ENCODE data around the gene ACAA1.

The ACAA1 gene

DNA sequence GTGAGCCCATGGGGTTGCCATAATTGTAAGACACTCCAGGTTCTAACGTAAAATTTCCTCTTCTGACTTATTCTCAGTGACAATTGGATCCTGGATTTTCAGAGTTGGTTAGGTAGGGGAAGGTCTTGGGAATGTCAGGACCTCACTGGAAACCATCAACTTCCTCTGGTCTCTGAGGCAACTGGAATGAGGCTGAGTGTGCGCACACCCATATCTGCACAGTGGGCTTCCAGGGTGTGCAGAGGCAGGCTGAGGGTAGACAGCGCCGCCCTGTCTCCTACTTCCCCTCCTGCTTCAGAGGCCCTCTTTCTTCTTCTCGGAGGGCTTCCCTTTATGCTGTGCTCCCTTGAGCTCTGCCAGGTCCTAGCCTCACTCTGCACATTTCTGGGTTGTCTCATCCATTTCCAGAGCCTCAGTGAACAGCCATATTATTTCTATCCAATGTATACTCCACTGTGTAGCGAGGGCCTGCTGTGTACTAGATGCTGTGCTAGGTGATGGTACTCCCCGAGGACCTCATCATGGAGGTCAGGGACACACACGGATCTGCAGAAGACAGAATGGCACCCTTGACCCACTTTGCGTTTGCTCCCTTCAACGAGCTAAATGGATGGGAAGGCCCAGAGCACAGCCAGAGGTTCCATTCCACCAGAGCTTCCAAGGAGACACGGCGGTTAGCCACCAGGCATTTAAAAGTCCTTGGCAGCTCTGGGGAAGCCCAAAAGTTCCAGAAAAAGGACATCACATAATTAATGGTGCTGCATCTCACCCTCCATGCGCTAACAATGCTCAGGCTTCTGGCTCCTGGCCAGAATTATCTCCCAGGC, 18.3 kb downstream of the ACAA1 start:
- DNase-seq, result peak; percentile 9

DNA sequence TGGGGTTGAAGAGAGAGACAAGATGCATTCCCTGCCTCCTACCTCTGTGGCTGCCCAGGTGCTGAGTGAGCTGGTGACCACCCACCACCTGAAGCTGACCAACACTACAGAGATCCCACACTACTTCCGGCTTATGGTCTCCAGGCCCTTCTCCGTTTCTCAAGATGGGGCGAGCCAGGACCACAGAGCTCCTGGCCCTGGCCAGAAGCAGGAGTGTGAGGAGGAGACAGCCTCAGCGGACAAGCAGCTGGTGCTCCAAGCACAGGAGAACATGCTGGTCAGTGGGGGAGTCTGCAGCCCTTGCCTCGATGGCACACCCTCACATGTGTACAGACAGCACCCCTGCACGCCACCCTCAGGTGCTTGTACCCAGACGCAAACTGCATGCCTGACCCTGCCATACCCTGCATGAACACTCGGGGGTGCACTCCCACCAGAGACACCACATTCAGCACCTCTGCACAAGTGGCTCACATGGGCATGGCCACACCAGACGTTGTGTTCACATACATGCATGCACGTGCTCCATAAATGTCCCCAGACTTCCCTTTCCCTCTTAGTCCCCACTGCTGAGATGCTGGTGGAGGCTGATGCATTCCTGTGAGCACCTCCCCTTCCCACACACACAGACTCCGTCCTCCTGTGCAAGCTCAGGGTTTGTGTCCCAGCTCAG, 19.0 kb downstream of the ACAA1 start:
- peak; percentile 70 for DNase-seq

- peak; percentile 15 for DNase-seq
Observed at GRCh38 chr3:38117163-38117716, 19.7 kb downstream of the ACAA1 start.

GRCh38 chr3:38116471-38117162, 20.3 kb downstream of the ACAA1 start:
- DNase-seq, result peak; percentile 15

DNA sequence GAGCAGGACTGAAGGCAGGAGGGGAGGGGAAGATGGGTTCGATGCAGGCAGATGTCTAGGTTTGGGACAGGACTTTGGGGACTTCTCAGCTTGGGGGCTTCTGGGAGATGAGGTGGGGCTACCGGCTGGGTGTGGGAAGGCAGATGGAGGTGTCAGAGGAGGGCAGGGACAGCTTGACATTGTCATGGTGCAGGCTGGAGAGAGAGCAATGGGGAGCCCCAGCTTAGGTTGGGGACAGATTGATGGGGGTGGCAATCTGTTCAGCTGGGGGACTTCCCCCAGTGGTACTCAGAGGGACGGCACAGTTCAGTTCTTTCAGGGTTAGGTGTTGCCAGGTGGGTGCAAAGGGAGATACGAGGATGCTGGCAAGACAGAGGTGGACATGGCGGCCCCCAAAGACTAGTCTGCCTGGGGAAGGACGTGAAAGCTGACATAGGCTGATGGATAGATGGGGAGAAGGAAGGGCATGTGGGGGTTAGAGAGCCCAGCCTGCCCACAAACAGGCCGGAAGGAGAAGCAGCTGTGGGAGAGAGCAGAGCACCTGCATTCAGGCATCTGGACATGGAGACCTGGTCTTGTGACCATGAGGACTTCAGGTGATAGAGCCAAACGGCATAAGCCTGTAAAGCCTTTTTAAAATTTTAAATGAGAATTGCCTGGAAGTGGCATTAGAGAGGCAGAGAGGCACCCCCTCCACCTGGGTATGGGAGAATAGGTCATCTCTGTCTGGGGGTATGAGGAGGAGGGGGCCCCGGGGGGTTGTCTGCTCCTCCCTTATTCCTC, 21.1 kb downstream of the ACAA1 start:
- DNase-seq, result peak; percentile 13

DNA sequence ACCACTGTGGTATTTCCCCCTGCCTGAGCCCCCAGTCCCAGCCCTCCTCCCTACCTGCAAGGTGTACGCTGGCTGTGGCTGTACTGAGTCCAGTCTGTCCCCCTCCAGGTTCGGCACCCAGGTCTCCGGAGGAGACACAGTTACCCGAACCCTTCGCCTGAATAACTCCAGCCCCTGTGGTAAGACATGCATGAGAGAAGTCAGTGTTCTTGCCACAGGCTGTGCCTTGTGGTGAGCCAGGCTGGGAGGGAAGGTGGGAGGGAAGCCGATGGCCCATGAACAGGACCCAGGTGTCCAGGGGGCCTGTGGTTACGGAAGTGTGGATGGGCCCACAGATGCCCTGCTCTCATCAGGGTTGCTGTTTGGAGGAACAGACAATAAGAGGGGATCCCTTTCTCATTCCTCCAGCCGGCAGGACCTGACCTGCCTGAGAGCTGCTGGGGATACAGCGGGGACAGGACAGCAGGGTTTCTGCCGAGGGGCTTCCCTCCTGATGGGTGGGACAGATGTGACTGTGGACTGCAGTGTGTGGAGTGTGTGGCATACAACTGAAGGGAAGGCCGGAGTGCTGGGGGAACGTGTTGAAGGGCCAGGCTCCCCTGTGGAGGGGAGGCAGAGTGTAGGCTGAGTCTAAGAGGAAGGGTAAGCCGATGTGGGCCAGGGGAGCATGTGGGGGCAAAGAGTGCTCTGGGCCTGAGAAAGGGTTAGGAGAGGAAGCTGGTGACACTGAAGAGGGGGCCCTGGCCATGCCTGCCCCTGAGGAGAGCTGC, 21.9 kb downstream of the ACAA1 start:
- DNase-seq, result peak; percentile 14

- peak; percentile 6 for DNase-seq
Observed at GRCh38 chr3:38114052-38114874, 22.7 kb downstream of the ACAA1 start.

DNA sequence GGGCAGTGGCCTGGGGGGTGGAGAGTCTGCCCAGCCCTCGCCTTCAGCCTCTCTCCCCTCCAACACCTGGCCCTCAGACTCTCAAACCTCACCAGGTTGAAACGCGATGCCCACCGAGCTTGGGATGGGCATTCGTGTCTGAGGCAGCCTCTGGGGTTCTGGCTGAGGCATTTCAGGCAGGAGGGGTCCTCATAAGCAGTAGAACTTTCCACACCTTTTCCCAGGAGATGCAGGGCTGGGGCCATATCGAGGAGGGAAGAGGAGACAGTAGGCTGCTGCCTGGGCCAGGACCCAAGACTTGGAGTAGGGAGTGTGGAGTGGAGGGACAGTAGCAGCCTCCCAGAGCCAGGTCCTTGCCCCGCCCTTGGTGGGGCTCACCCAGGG, 24.6 kb downstream of the ACAA1 start:
- DNase-seq, result no peak

DNA sequence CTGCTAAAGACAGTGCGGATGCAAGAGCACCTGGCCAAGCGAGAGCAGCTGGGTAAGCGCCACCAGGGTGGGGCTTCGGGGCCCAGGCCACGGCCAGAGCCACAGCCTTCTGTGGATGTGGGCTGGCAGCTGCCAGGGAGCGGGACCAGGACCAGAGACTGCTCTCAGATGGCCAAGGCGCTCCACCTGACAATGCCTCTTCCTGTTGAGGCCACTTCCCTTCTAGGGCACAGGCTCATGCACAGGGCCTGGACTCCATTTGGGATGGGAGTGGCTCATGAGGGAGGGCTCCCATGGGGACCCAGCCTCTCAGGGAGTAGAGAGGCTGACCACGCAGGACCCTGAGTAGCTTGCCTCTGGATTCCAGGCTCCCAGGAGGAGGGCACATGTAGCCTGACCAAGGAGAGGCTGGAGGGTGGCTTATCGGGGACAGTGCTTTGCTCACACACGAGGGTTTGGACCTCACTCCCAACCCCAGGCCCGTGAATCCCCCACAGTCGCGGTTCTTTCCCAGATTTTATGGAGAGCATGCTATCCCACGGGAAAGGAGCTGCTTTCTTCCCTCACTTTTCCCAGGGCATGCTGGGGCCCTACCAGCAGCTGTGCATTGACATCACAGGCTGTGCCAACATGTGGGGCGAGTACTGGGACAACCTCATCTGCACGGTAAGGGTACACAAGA, 25.1 kb downstream of the ACAA1 start:
- DNase-seq, result no peak

GRCh38 chr3:38111201-38111600, 25.7 kb downstream of the ACAA1 start:
- DNase-seq, result no peak

DNA sequence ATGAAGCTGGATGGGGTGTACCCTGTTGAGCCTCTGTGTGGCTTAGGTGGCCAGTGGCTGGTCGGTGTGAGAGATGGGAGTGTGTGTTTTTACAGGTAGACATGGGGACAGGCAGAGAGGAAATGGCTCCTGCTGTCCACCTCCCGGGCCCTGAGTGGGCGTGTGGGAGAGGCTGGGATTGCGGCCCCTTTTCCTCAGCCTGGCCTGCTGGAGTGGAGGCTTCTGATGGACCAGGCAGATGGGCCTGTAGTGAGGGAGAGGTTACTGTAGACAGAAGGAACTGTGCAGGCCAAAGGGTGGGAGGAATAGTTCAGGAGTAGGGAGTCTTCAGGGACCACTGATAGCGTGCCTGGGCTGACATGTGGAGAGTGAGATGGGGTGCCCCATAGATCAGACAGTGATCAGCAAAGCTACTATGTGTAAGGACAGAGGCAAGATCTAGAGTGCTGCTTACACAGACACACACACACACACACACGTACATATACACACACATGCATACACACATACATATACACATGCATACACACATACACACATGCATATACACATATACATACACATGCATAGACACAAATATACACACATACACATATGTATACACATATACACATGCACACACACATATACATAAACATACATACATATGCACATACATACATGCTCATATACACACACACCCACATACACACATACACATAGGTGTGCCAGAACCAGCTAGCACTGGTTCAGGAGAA, 26.4 kb downstream of the ACAA1 start:
- DNase-seq, result no peak

GRCh38 chr3:38109580-38110313, 27.2 kb downstream of the ACAA1 start:
- no peak for DNase-seq

DNA sequence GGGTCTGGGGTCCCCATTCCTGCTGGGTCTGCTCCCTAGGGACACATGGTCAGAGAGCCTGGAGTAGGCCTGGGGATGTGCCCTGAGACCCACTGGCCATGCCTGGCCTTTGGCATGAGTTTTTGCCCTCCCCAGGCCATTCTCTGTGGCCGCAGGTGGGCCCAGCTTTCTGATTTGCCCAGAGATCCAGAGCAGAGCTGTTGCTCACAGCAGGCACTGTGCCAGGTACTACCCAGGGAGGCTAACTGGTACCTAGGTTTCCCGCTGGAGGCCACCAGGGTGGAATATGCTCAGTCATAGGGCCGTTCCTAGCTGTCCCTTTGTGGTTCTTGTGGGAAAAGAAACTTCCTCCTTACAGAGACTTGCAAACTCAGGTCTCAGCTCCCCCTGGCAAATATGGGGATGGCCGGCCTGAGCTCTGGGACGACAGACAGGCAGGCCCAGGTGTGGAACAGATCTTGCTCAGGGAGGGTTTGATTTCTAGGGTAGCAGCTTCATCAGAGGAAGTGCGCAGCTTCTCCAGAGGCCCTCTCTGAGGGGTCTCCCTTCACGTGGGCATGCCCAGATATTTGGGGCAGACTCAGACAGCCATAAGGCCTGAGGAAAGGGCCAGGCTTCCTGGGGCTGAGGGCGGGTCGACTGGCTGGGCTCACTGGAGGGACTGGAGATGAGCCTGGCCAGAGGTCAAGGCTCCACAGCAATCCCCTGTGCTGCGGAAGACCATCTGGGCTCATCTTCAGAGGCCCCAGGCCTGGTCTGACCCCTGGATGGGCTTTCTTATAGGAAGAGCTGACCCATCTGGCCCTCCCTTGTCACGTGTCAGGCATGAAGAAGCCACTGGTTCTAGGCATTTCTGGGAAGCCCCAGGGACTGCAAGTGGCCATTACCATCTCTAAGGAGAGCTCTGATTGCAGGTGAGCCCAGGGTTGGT, 28.0 kb downstream of the ACAA1 start:
- DNase-seq, result no peak

GRCh38 chr3:38107911-38108648, 28.8 kb downstream of the ACAA1 start:
- no peak for DNase-seq

- DNase-seq, result no peak
Observed at GRCh38 chr3:38105525-38105924, 31.4 kb downstream of the ACAA1 start.

DNA sequence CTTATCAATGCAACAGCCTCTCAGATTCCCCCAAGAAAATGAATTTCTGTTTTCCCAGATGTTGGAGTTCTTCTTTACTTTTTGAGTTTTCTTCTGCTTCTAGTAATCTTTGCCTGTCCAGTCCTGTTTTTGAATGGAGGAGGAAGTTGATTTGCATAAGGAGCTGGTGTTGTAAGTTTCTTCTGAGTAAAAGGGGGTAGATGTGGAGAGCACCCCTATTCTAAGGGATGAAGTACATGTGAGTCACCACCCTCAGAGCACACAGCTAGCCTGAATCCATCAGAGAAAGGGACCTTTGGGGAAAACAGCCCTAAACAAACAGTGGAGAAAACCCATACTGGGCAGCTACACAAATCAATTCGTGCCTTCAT, 34.5 kb downstream of the ACAA1 start:
- no peak for DNase-seq

DNA sequence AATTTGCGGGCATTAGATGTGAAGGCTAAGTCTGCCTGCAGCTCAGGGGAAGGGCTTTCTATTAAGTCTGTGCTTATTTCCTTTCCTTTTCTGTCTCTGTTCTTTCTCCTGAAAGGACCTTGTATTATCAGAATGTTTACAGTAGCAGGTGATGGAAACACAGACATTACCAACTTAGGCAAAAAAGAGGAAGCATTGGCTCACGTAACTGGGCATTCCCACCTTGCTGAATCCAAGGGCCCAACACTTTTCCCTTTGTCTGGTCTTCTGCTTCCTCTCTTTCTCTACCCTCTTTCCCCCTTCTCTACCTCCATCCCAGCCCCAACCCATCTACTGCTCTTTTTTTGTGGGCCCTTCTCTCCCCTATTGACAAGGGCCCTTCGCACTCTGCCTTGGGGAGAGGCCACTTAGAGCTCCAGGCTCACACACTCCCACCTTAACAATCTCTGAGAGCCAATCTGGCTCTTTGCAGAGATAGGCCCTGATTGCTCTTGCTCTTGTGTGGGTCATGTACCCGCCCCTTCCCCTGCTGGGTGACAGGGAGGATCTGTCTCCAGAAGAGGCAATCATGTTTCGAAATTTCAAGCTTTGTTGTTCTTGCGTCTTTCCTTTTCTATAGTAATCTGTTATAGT, 35.0 kb downstream of the ACAA1 start:
- DNase-seq, result no peak
